Measurements from ENCODE around the gene NAT16. TPM values are rescaled to one million over a fixed set of nuclear protein-coding genes. Genes with fewer than 3 reads are reported as not detected.

NAT16 gene
- total and polyA plus RNA-seq, 2 of the 13 experiments (the other 11 are each of a cell fraction or from before 2014, with no cell fraction given), result 0.04 TPM; not detected in 1

DNA sequence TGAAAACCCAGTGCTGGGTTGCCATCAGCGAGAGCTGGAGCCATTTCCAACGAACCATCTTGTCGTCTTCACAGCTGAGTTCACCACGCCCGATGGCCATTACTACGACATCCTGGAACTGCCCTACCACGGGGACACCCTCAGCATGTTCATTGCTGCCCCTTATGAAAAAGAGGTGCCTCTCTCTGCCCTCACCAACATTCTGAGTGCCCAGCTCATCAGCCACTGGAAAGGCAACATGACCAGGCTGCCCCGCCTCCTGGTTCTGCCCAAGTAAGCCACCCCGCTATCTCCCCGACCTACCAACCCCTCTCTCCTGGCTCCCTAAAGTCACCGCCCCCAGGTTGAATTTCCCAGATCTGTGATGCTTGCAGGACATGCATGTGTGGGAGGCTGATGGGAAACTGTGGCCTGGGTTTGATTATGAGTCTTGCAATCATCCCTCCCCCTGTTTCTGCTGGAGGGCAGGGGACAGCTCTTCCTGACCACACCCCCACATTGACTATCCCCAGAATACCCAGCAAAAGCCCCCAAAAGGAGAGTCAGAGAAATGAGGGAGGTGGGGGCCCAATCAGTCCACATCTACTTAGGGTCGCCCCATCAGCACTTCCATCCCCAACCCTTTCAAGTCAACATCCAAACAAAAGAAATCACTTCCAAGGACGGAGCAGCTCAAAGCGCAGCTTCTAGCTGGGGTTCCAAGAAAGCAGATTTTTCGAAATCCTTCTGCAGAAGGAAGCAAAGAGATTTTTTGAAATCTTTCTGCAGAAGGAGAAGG is 46.3 kb downstream of the NAT16 start (continued):
- no peak for TF ChIP-seq MBD4 (IDR thresholded peaks at IDR 0.05; ENCODE audit: borderline replicate concordance, low read length)
- TF ChIP-seq BCL6 (CRISPR knock-in tag; IDR thresholded peaks at IDR 0.05), result no peak
- TF ChIP-seq ZNF225 (CRISPR knock-in tag; IDR thresholded peaks at IDR 0.05), result no peak
- no peak for TF ChIP-seq DNMT1 (CRISPR knock-in tag; IDR thresholded peaks at IDR 0.05)
- no peak for TF ChIP-seq ZNF367 (CRISPR knock-in tag; IDR thresholded peaks at IDR 0.05; ENCODE audit: borderline replicate concordance)
- TF ChIP-seq, protein P1, sequence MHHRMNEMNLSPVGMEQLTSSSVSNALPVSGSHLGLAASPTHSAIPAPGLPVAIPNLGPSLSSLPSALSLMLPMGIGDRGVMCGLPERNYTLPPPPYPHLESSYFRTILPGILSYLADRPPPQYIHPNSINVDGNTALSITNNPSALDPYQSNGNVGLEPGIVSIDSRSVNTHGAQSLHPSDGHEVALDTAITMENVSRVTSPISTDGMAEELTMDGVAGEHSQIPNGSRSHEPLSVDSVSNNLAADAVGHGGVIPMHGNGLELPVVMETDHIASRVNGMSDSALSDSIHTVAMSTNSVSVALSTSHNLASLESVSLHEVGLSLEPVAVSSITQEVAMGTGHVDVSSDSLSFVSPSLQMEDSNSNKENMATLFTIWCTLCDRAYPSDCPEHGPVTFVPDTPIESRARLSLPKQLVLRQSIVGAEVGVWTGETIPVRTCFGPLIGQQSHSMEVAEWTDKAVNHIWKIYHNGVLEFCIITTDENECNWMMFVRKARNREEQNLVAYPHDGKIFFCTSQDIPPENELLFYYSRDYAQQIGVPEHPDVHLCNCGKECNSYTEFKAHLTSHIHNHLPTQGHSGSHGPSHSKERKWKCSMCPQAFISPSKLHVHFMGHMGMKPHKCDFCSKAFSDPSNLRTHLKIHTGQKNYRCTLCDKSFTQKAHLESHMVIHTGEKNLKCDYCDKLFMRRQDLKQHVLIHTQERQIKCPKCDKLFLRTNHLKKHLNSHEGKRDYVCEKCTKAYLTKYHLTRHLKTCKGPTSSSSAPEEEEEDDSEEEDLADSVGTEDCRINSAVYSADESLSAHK (CRISPR knock-in tag; IDR thresholded peaks at IDR 0.05; ENCODE audit: borderline replicate concordance), result no peak
- TF ChIP-seq ARNTL (CRISPR knock-in tag; IDR thresholded peaks at IDR 0.05), result no peak
- peak; percentile 57 for TF ChIP-seq POLR2AphosphoS5 (IDR thresholded peaks at IDR 0.05; ENCODE audit: low read depth, low read length)
- TF ChIP-seq ZNF773 (CRISPR knock-in tag; IDR thresholded peaks at IDR 0.05; ENCODE audit: borderline replicate concordance), result no peak
- TF ChIP-seq PAF1 (CRISPR knock-in tag; IDR thresholded peaks at IDR 0.05), result 0 out of 2 replicates have a peak, but pooled peaks have one; percentile 34
- TF ChIP-seq, protein P2, sequence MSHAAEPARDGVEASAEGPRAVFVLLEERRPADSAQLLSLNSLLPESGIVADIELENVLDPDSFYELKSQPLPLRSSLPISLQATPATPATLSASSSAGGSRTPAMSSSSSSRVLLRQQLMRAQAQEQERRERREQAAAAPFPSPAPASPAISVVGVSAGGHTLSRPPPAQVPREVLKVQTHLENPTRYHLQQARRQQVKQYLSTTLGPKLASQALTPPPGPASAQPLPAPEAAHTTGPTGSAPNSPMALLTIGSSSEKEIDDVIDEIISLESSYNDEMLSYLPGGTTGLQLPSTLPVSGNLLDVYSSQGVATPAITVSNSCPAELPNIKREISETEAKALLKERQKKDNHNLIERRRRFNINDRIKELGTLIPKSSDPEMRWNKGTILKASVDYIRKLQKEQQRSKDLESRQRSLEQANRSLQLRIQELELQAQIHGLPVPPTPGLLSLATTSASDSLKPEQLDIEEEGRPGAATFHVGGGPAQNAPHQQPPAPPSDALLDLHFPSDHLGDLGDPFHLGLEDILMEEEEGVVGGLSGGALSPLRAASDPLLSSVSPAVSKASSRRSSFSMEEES (CRISPR knock-in tag; IDR thresholded peaks at IDR 0.05), result no peak
- TF ChIP-seq ERF (CRISPR knock-in tag; IDR thresholded peaks at IDR 0.05), result 0 out of 2 replicates have a peak, but pooled peaks have one; percentile 18
- TF ChIP-seq, protein P3, sequence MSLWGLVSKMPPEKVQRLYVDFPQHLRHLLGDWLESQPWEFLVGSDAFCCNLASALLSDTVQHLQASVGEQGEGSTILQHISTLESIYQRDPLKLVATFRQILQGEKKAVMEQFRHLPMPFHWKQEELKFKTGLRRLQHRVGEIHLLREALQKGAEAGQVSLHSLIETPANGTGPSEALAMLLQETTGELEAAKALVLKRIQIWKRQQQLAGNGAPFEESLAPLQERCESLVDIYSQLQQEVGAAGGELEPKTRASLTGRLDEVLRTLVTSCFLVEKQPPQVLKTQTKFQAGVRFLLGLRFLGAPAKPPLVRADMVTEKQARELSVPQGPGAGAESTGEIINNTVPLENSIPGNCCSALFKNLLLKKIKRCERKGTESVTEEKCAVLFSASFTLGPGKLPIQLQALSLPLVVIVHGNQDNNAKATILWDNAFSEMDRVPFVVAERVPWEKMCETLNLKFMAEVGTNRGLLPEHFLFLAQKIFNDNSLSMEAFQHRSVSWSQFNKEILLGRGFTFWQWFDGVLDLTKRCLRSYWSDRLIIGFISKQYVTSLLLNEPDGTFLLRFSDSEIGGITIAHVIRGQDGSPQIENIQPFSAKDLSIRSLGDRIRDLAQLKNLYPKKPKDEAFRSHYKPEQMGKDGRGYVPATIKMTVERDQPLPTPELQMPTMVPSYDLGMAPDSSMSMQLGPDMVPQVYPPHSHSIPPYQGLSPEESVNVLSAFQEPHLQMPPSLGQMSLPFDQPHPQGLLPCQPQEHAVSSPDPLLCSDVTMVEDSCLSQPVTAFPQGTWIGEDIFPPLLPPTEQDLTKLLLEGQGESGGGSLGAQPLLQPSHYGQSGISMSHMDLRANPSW (CRISPR knock-in tag; IDR thresholded peaks at IDR 0.05; ENCODE audit: borderline replicate concordance), result 0 out of 2 replicates have a peak, but pooled peaks have one; percentile 52
- TF ChIP-seq ZNF446 (CRISPR knock-in tag; IDR thresholded peaks at IDR 0.05), result no peak
- TF ChIP-seq THYN1 (CRISPR knock-in tag; IDR thresholded peaks at IDR 0.05; ENCODE audit: borderline replicate concordance, low read depth), result no peak
- no peak for TF ChIP-seq DR1 (CRISPR knock-in tag; IDR thresholded peaks at IDR 0.05)
- TF ChIP-seq BORCS8-MEF2B (CRISPR knock-in tag; IDR thresholded peaks at IDR 0.05), result no peak
